ENCODE measurements around the gene WBP4. TPM values are rescaled to one million over a fixed set of nuclear protein-coding genes. Genes with fewer than 3 reads are reported as not detected.
A peak's percentile ranks its signal among the peaks of the same experiment; 100 is the strongest.

Gene WBP4
- polyA plus RNA-seq, 1 of the 3 experiments (the other 2 are of a cell fraction): 6.4 TPM

DNA sequence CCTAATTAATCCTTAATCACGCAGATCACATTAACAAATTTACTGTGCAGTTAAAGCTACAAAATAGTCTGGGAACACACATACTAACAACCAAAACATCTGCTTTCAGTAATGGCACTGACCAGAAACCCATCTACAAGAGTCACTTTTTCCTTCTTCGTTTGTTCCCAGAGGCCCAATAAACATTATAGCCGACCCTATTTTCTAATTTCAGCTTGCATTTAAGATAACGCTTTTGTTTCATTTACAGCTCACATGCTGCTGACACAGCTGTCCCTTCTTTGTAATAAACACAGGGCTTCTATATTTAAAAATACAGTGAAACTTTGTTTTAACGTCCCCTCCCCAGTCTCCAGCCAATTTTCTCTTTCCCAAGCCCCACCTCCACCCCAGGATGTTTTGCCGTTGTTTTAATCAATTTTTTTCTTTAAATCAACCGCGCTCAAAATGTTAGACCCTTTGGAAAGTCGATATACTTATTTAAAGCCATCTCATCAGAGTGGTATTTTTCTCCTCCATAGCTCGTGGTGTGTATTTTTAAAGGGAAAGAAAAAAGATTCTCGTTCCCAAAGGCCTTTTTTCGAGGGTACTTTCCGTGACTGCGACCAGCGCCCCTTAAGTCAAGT, 1.7 kb upstream of the WBP4 start:
- no peaks in the 10 kb centered on the region for H3K9me3 ChIP-seq
- no peaks in the 10 kb centered on the region for H3K27me3 ChIP-seq (ENCODE audit: insufficient read depth)
- peaks cover 9 to 15% of the 10 kb centered on the region in 2 experiments for H3K36me3 ChIP-seq (replicated peaks in 1 of 2; ENCODE audit: control insufficient read depth in 1 of 2, insufficient read depth in 2 of 2, low read length in 1 of 2)
- H3K9ac ChIP-seq: peak overlapping the region; percentile 97
- no peak for TF ChIP-seq FOXM1 (IDR thresholded peaks at IDR 0.05; ENCODE audit: low read depth)
- 0 out of 2 replicates have a peak, but pooled peaks have one; percentile 4 for TF ChIP-seq TCF12 (IDR thresholded peaks at IDR 0.05)
- H3K4me1 ChIP-seq (ENCODE audit: control insufficient read depth in 1 of 2, insufficient read depth in 2 of 2, low read depth in 1 of 2, low read length in 1 of 2): peaks cover 8 to 12% of the 10 kb centered on the region in 2 experiments; a peak in 3 of 4 replicates
- H4K20me1 ChIP-seq (ENCODE audit: insufficient read depth): peaks cover 5% of the 10 kb centered on the region
- H2AFZ ChIP-seq (ENCODE audit: low read depth): peak overlapping the region; percentile 72
- 2% methylated on average over 15 of the region's 15 CpGs for WGBS (ENCODE audit: low lambda C conversion rate)
- H3K4me2 ChIP-seq: peak overlapping the region; percentile 84
- peak overlapping the region; percentile 88 to 91 for H3K4me3 ChIP-seq (ENCODE audit: low read depth in 2 of 2, low read length in 1 of 2)
- ChIA-PET CTCF (interaction anchor here (1.0 to 3.3 kb wide), 5 partner anchors 15 to 282 kb away, joined by 4 to 14 read pairs (median 4); partner anchors contain the start of gene SLC25A15), POLR2A (interaction anchor here (0.6 to 2.8 kb wide), 3 partner anchors 10 to 269 kb away, joined by 3 to 7 read pairs (median 3); no protein-coding TSS in a partner anchor)
- peak; percentile 23 for DNase-seq
- peaks cover 29% of the 10 kb centered on the region for H3F3A ChIP-seq (replicated peaks; ENCODE audit: insufficient read depth)
- no peaks in the 10 kb centered on the region for H3K9me2 ChIP-seq
- H3K79me2 ChIP-seq (ENCODE audit: insufficient read depth): peaks cover 79% of the 10 kb centered on the region
- H3K27ac ChIP-seq (ENCODE audit: low read depth in 2 of 2, low read length in 1 of 2): peak overlapping the region; percentile 96 to 99

DNA sequence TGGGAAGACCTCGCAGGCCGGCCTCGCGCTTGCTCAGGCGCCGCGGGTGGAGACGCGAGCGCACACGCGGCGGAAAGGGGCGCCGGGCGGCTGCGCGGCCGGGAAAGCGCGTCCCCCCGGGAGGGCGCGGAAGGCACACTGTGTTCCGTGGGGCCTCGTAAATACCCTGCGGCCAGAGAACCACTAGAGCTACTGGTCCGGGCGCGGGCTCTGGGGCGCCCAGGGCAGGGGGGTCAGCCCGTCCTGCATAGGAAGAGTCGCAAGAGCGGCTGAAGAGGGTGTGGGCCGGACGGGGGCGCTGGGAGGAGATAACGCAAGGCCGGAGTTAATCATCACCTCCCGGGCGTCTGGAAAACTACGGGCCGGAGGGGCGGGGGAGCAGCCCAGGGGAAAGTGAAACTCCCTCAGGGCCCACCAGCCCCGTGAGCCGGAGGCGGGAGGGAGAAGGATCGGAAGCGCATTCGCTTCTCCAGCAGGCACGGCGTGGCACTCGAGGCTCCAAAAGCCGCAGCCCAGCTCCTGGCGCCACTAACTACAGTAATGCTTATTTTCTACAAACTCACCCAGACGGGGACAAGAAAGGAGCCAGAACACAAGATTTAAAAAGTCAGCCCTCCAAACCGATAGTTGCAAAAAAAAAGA, 1.1 kb upstream of the WBP4 start:
- Histone ChIP-seq H3K27me3 (ENCODE audit: insufficient read depth) (no peaks in the 10 kb centered on the region), H3K36me3 (replicated peaks in 1 of 2; ENCODE audit: control insufficient read depth in 1 of 2, insufficient read depth in 2 of 2, low read length in 1 of 2) (peaks cover 15 to 21% of the 10 kb centered on the region in 2 experiments), H3K9me3 (no peaks in the 10 kb centered on the region), H3K4me1 (ENCODE audit: control insufficient read depth in 1 of 2, insufficient read depth in 2 of 2, low read depth in 1 of 2, low read length in 1 of 2) (peaks cover 8 to 12% of the 10 kb centered on the region in 2 experiments; a peak in 3 of 4 replicates), H3K9me2 (no peaks in the 10 kb centered on the region), H2AFZ (ENCODE audit: low read depth) (peak overlapping the region; percentile 72), H3K79me2 (ENCODE audit: insufficient read depth) (peaks cover 79% of the 10 kb centered on the region), H4K20me1 (ENCODE audit: insufficient read depth) (peaks cover under 1% of the 10 kb centered on the region), H3F3A (replicated peaks; ENCODE audit: insufficient read depth) (peaks cover 32% of the 10 kb centered on the region), H3K27ac (ENCODE audit: low read depth in 2 of 2, low read length in 1 of 2) (peak overlapping the region; percentile 96 to 99), H3K4me2 (peak overlapping the region; percentile 84), H3K9ac (peak overlapping the region; percentile 97), H3K4me3 (ENCODE audit: low read depth in 2 of 2, low read length in 1 of 2) (peak overlapping the region; percentile 88 to 91)
- peak; percentile 49 for TF ChIP-seq CTCF (IDR thresholded peaks at IDR 0.05)
- peak; percentile 47; the same call in 1 of the 2 replicates for TF ChIP-seq ELF1 (IDR thresholded peaks at IDR 0.05)
- peak; percentile 45; the same call in 1 of the 2 replicates for TF ChIP-seq ZBTB33 (IDR thresholded peaks at IDR 0.05; ENCODE audit: borderline replicate concordance, low read depth)
- no peak for TF ChIP-seq YY1 (IDR thresholded peaks at IDR 0.05; ENCODE audit: low read depth)
- TF ChIP-seq NFIC (IDR thresholded peaks at IDR 0.05; ENCODE audit: borderline replicate concordance): no peak
- TF ChIP-seq, protein P1, sequence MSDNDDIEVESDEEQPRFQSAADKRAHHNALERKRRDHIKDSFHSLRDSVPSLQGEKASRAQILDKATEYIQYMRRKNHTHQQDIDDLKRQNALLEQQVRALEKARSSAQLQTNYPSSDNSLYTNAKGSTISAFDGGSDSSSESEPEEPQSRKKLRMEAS (IDR thresholded peaks at IDR 0.05; ENCODE audit: low read depth): peak; percentile 50
- 0 out of 2 replicates have a peak, but pooled peaks have one; percentile 15 for TF ChIP-seq USF1 (IDR thresholded peaks at IDR 0.05; ENCODE audit: borderline replicate concordance, low read depth)
- 0 out of 2 replicates have a peak, but pooled peaks have one; percentile 23 for TF ChIP-seq MXI1 (IDR thresholded peaks at IDR 0.05; ENCODE audit: low read depth, low read length)
- TF ChIP-seq EZH2phosphoT487 (IDR thresholded peaks at IDR 0.05; ENCODE audit: borderline replicate concordance, low read depth): no peak
- TF ChIP-seq MEF2A (IDR thresholded peaks at IDR 0.05; ENCODE audit: borderline replicate concordance, low read depth): no peak
- 0 out of 2 replicates have a peak, but pooled peaks have one; percentile 13 for TF ChIP-seq FOXJ3 (CRISPR knock-in tag; IDR thresholded peaks at IDR 0.05)
- 0 out of 2 replicates have a peak, but pooled peaks have one; percentile 26 for TF ChIP-seq GATA2 (CRISPR knock-in tag; IDR thresholded peaks at IDR 0.05)
- TF ChIP-seq NRF1 (IDR thresholded peaks at IDR 0.05; ENCODE audit: low read depth, low read length): peak; percentile 58; the same call in 1 of the 2 replicates
- peak; percentile 49 for TF ChIP-seq POLR2AphosphoS5 (IDR thresholded peaks at IDR 0.05; ENCODE audit: low read depth, low read length)
- TF ChIP-seq FOXM1 (IDR thresholded peaks at IDR 0.05; ENCODE audit: low read depth): 0 out of 2 replicates have a peak, but pooled peaks have one; percentile 15
- TF ChIP-seq TCF12 (IDR thresholded peaks at IDR 0.05): peak; percentile 33; the same call in 1 of the 2 replicates
- TF ChIP-seq PBX3 (IDR thresholded peaks at IDR 0.05): peak; percentile 22; the same call in 1 of the 2 replicates
- POLR2A ChIA-PET: interaction anchor here (0.6 to 2.8 kb wide), 4 partner anchors 73 to 271 kb away, joined by 3 to 7 read pairs (median 4); partner anchors contain the start of genes KBTBD6 and SLC25A15
- 1% methylated on average over 35 of the region's 57 CpGs for WGBS (ENCODE audit: low lambda C conversion rate)
- peak; percentile 87 for DNase-seq
- CTCF ChIA-PET: interaction anchor here (0.7 to 3.3 kb wide), 9 partner anchors 14 to 282 kb away, joined by 3 to 14 read pairs (median 4); partner anchors contain the start of gene SLC25A15
